ENCODE data around the gene UBE2J1.

The UBE2J1 gene

DNA sequence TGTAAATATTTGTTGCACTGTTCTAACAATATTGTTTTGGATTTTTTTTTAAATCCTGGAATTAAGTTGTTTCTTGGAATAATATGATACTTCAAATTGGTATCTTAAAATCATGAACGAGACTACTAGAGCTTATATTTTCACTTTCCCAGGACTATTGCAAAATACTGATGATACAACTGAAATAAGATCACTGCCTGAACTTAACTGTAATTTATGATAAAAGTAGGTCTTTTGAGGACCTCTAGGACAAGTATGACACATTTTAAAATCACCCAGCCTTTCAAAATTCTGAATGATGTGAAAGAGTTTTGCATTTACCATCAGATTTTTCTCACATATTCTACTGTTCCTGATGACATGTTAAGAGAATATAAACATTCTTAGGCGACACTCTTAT, 8.6 kb upstream of the UBE2J1 start:
- no peak for DNase-seq

DNA sequence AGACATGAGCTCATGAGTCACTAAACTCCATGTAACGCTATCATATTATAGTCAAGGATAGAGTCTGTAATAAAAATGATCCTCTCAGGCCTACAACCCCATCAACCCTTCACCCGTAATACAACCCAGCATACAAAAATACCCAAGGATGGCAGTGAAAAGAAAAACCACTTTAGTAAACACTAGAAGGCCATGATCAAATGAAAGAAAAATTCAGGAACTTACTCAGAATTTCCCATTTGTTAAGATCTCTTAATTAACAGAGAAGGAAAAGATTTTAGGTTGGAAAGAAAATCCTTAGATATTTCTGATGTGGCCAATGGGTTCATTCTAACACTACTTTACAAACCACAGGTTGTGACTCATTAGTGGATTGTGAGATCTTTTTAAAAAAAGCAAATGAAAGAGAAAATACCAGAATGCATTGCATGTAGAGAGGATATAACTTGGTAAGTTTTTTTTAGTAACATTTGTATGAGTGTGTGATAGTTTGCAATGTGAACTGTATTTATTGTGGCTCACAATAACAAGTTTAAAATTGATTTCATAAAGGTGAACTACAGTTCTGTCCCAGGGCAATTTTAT, 8.0 kb upstream of the UBE2J1 start:
- DNase-seq: no peak

DNA sequence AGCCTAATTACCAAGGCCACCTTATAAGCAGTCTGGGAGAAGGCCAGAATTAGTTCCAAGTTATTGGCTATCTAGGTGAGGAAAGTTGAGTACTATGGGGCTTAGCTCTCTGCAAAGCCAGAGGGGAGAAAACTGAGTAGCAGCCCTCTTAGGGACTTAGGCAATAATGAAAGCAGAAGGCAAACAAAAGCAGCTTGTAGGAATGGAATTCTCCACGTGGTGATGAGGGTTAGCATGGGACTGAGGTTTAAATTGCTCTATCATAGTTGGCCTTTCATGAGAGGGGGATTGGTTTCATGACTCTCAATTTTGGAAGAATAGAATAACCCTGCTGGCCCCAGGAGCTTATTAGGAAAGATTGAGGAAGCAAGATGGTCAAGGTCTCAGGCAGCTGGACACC, 7.0 kb upstream of the UBE2J1 start:
- DNase-seq: no peak

DNA sequence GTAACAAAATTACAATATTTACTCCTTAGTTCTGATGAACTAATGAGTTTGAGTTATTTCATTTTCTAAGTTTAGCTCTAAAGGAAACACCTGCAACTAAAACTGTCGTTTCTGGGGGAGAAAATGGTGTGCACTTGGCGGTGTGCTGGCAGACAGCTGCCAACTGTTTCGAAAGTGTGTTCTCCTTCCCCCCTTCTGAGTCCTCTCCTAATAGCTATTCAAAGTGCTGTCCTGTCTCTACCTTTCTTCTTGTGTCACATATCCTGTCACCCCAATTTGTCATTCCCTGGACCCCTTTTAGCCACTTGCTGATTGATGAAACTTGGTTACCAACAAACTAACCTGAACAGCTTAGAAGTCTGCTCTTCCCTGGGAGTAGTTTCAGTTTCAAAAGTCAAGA, 4.9 kb upstream of the UBE2J1 start:
- DNase-seq: no peak

DNA sequence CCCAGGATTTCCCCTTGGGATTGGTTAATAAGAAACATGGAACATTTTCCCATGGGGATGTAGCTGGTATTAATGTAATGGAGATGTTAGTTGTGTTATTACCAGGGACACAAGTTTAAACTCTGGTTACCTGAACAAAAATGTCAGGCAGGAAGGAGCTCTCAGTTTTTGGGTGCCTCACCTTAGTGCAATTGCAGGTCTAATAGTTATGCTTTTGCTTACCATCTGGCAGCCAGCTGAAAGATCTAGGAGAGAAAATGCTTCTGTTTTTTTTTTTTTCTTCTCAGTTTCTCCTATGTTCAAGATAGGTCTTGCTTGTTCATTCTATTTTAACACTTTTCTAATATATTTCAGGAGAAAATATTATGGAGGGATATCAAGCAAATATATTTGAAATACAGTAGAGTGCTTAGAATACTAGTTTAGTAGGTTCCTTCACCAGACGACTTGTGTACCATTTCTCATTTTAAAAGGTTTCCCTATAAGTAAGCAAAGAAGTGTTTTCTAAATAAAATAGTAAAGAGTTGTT, 4.2 kb upstream of the UBE2J1 start:
- peak; percentile 80 for DNase-seq

DNA sequence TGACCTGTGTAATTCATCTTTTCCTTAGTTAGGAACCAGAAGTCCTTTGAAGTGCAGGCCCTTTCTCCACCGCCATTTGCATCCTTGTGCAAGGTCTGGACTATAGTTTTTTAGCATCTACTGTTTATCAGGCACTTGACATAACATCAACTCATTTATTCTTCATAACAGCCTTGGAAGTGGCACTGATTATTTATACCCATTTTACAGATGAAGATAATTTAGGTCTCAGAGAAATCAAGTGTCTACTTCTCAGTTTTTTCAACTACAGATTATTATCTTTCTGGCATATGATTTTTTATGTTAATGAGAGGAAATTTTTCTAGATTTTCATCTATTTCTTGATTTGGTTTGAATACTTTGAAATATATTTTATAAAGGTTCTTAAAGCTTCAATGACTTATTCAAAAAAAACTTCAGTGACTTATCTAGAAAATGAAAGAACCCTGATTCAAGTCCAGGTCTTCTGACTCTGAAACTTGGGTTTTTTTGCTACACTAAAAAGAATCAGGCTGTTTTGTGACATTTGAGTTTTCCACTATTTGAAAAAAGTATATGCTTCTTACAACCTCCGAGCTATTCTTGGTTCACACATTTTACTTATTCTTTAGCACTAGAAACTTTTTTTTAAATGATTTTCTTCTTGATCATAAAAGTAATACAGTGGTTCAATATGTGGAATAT, 3.1 kb upstream of the UBE2J1 start:
- no peak for DNase-seq

DNA sequence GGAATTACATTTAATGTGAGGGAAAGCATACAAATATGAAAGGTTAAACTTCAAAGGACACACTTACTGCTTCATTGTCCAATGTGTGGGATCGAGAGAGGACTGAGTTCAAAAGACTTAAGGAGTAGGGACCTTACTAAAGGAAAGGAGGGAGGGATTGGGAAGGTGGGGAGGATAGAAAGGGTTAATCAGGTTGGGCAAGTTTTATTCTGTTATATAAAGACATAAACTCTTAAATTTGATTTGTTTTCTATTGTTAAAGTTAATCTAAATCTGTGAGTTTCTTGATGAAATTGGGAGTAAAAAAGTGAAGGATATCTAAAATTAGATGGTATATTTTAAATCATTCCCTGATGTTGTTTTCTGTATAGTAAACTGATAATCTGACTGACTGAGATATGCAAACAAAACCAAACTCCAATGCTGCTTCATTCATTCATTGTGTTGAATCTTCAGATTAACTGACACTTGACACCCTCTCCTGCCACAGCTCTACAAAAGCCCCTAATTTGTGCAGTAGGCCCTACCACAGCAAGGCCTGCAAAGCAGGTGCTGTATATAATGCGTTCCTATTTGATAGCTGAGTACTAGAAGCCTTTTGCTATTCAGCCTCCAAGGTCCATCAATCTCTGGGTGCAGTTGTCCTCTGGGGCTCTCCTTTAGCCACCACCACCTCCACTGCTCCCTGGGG, 1.3 kb upstream of the UBE2J1 start:
- no peak for DNase-seq

DNA sequence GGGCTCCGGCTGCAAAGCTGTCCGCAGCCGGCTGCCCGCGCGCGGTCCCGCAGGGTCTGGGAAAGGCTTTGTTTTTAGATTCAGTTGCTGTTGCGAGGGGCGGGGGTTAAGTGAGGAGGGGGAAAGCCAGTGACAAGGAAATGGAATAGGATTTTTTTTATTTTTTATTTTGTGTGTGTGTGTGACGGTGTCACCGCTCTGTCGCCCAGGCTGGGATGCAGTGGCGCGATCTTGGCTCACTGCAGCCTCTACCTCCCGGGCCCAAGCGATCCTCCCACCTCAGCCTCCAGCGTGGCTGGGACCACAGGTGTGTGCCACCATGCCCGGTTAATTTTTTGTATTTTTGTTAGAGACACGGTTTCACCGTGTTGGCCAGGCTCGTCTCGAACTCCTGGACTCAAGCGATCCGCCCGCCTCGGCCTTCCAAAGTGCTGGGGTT, 615 bp upstream of the UBE2J1 start:
- no peak for DNase-seq

DNA sequence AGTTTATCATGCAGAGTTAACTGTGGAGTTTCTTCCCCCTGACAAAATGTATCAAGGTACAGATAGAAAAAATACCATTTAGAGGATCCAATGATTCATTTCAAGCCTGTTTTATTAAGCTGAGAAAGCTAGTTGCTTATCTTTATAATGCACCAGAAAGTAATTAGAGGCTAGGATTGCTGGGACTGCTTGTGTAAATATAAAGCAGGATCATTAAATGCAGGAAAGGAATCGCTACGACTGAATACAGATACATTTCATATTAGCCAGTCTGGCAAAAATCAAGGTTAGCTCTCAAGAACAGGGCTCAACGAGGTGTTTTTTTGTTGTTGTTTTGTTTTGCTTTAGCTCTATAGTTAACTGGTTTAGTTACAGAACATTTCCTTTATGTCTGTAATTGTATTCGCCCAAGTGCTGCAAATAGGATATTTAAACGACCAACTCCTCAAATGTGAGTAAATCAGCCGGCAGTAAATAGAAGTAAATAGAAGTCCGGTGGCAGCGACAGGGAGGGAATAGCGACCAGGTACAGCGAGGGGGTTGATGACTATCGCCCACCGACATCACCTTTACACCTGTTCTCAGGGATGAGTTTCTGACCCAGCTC, 748 bp downstream of the UBE2J1 start:
- no peak for DNase-seq

DNA sequence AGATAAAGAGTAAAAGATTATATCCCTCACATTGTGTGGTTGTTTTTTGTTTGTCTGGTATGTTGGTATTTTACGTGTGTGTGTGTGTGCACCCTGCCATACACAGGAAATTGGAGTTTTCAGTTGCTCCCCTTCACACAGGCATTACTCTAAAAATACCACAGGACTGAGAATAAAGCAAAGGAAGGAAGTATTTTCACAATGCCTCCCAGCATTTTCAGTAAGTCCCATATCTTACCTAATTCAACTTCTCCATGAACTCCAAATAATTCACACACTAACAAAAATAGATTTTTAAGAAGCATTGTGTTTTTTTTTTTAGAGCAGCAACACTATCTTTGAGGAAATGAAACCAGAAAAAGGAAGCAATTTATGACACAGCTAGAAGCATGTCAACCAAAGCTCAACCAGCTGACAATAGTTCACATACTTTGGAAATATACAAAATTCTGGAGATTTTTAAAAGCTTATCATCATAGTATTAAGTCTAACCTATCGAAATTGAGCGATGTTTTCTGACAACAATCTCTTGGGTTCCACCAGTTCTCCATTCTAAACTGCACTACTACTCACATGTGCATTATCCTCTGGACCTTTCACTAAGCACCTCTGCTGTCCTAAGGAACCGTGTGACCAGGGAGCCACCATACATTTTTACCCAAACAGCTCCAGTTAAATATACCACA, 2.1 kb downstream of the UBE2J1 start:
- no peak for DNase-seq

DNA sequence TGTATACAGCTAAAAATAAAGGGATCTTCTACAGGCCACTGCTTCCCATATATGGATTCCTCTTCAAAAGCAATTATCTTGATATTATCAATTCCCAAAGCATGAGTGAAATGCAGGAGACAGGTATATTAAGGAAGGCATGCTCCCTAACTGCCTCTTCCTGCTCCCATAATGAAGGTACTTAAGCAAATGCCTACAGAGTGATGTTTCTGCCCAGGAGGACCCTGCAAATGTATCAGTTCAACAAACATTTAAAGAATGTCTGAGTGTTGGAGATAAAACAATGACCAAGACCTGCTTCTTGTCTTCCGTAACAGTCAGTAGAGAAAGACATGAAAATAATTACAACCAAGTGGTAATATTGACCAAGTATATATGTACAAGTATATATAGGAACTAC, 4.2 kb downstream of the UBE2J1 start:
- DNase-seq: no peak

DNA sequence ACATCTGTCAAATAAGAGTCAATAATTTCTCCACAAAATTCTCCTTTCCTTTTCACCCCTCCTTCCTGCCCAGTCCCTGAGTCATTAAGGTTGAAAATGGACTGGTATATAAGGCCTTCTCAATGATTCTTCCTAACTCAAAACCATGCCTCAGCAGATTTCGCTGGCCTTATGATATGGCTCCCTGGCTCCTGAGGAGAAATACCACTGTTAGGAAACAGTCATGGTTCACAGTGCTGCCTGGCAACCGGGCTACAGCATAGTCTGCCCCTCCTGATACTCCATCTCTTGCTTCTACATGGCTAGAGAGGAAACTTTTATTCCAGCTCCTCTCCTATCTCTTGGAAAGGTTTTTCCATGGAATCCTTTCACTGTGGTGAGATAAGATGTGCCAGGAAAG, 4.7 kb downstream of the UBE2J1 start:
- DNase-seq: no peak

DNA sequence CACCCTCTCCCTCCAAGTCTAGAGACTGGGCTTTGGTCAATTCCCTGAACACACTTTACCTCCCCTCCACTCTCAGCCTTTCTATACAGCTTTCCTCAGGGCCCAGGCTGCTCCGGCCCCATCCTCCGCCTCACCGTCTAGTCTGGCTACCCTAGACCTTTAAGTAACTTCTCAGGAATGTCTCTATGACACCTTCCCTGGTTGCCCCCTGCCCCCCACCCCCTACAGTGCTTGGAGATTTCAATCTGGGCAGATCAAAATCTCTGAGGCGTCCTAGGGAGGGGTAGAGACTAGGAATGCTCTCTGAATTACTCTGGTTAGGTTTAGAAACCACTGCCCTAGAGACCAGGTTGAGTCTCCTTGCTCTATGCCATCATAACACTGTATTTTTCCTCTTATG, 6.1 kb downstream of the UBE2J1 start:
- DNase-seq: no peak

DNA sequence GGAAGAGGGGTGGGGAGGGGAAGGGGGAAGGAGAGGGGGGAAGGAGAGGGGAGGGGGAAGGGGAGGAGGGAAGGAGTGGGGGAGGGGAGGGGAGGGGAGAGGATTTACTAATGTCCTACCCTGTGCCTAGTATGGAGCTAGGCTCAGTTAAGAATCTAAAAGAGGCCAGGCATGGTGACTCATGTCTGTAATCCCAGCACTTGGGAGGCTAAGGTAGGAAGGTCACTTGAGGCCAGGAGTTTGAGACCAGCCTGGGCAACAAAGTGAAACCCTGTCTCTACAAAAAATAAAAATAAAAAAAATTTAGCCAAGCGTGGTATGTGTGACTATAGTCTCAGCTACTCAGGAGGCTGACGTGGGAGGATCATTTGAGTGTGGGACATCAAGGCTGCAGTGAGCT, 13.0 kb downstream of the UBE2J1 start:
- no peak for DNase-seq

DNA sequence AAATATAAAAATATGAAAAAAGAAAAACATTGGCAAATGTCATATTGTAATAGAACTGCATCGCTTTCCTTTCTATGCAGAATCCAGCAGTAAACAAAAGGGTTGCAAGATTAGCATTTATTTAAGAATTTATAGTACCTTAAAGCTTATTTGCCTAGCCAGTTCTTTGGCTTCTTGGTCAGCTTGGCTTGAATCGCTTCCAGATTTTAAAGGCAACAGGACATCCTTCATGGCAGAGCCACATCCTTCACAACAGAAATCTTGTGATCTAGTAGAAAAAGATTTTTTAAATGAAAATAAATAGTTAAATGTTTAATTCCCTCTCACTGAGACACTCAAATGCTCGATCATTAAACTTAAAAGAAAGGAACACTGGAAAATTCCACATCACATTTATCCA, 17.4 kb downstream of the UBE2J1 start:
- DNase-seq: no peak

DNA sequence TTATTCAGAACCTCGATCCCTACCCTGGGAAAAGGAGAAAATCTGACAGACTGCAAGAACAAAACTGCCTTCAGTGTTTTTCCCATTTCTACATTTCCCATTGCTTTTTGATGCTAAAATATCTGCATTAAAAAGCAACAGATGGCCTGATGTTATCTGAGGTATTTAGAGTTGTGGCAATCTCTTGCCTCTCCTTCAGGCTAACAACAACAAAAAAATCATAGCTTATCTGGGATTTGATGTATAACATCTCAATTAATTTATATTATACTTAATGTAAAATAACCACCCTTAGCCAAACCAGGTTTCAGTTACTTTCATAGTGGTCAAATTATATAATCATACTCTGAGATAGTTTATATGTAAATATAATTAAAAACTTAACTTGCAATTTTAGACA, 21.6 kb downstream of the UBE2J1 start:
- DNase-seq: no peak

DNA sequence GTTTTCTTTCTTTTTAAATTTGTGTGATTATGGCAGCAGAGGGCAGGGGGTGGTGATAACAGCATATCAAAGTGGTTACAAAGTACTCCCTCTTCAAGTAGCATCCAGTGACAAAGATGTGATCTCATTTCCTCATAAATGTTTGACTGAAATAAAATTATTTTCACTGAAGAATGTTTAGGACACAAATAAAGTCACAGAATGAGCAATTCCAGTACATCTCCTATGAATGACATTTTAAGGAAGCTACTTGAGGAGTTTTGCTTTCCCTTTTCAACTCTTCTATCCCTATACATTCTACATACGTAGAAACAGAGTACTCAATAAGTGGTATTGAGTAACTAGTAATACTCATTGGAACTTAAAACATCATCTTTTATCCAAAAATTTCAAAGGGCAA, 23.5 kb downstream of the UBE2J1 start:
- no peak for DNase-seq

DNA sequence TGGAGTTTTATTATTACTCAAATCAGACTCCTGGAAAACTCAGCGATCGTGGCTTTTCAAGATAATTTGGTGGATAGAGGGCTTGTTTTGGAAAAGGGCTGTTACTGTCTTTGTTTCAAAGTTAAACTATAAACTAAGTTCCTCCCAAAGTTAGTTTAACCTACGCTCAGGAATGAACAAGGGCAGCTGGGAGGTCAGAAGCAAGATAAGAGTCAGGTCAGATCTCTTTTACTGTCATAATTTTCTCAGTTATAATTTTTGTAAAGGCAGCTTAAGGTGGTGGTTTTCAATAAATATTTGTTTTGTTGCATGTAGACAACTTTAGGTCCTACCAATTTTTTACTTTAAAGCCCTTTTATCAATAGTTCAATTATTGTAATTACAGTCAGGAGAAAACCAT, 28.2 kb downstream of the UBE2J1 start:
- DNase-seq: no peak

DNA sequence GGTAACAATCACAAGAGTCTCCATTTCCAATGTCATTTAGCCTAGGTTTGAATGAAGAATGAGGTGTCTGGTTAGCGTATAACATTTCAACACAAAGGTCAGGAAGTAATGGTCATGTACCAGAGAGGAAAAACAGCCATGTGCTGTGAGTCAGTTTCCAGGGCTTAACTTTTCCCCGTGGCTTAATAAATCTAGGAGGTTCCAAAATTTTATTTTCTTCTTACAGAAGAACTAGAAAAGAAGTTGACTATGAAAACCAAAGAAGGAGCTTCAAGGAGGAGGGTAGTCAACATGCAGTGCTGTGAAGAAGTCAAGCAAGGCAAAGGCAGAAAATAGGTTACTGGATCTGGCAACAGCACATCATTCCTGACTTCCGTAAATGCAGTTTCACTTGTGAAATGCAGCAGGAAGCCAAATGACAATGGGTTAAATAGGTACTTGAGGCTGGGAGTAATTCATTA, 29.0 kb downstream of the UBE2J1 start:
- no peak for DNase-seq

DNA sequence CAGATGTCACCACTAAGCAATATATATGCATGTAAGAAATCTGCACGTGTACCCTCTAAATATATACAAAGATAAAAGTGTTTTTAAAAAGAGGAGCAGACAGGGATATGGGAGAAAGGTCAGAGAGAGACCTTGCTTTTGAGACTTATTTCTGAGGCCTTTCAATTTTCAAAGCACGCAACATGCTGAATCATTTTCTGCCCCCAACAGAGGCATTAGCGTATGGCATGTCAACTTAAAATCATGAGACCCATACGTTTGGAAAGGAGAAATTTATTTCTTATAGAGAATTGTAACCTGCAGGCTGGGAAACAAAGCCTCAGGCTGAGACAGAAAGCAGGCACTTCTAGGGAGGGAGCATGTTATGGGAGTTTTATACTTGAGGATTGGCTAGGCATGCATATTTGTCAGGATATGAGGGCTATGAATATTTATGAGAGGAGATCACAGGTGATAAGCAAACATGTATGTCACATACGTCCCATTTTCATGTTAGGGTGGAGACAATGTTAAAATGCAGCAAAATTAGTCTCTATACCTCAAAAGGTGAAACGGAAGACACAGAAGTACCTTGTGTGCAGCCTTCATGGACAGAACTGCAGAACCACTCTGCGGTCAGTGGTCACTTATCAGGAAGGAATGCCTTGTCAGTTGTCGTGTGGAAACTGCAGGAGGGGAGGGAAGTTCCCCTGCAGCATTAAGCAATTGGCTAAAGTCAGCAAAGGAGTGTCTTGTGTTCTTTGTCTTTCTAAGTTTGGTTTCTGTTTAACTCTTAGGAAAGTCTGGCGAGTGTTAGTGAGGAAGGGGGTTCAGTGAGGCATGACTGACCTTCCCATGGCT, 31.2 kb downstream of the UBE2J1 start:
- no peak for DNase-seq

DNA sequence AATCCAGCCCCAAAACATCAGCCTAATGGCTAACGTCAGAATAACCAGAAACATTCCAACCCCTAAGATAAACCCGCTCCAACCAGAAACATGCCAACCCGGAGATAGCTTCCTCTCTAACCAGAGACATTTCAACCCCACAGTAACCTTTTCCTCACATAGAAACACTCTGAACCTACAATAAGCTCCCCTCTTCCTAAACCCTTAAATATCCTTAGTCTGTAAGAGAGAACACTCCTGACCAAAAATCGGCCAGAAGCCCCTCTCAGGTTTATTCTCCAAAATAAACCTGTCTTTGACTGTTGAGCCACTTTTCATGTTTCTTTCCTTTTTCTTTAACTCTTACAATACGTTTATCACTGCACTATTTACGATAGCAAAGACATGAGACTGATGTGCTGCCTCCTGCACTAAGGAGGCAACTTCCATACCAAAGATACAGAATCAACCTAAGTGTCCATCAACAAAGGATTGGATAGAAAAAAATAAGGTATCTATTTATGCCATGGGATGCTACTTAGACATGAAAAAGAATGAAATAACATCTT, 32.4 kb downstream of the UBE2J1 start:
- DNase-seq: no peak

DNA sequence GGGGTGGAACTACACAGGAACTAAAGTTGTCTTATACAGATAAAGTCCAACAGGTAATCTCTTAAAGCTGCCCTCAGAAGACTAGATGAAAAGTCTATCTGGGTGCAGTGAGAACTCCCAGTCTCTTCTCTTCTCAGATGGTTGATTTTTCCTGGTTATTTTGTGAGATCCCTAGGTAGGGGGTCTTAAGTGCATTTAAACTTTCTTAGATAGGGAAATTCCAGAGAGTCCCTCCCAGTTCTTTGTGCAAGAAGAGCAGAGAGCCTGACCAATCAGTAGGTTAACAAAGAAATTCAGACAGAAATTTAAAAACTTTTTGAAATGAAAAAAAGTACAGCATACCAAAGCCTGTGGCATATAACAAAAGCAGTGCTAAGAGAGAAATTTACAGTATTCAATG, 35.5 kb downstream of the UBE2J1 start:
- DNase-seq: no peak
